GM19438 (cell line): ENCODE measurements around the gene SZRD1.
"Not testable (repeated sequence)": the region's sequence is repeated elsewhere in the genome, so short reads cannot be mapped to it uniquely, and the experiment has no call there.

Source experiments
- ATAC-seq: cut with Tn5 transposase; IDR thresholded peaks from one replicate; pipeline ENCODE4 v1.9.1; 2021; ENCODE audit warnings: low read depth; ENCODE audit not compliant: unreplicated experiment

SZRD1 gene, protein sequence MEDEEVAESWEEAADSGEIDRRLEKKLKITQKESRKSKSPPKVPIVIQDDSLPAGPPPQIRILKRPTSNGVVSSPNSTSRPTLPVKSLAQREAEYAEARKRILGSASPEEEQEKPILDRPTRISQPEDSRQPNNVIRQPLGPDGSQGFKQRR

DNA sequence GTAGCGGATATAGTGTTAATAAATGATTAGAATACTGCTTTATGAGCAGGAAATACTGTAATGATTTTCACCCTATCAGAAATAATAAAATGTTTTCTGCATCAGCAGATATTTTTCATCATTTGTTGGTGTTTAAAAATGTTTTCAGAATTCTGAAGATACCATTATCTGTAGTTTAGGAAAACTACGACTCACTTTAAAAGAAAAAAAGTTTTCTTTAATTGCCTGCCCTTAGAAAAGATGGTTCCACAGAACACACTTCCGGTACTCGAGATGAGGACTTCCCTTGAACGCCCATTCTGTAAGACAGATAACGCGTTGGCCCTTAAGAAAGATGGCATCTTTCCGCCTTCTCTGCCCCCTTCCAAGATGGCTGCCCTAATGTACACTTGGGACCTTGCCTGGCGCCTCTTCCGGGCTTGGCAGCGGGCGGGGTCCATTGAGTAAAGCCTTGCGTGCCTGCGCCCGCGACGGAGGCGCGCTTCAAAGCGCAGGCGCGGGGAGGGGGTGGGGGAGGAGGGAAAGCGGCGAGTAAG lies at the start of gene SZRD1:
TSS of gene SZRD1 (plus strand) at position 521 of the 536 bp plus-strand sequence. CDS start 16 bp downstream, outside the sequence.
- ATAC-seq, result peak; percentile 59

DNA sequence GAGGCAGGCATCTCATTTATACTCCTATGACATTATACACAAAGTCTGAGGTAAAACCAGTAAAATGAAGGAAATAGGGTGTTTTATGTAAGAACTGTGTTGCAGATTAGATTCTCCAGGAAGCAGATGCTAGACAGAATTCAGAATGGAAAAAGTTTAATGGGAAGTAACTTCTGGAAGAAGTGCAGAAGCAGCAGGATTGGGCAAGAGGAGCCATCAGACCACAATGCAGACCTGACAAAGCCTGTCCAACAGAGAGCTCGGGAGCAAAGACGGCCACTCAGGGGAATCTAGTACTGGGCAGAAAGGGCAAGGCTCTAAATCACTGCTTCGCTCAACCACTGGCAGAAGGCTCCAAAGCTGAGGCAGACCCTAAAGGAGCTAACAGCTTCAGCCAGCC lies 48.5 kb upstream of the SZRD1 start:
- ATAC-seq, result no peak

DNA sequence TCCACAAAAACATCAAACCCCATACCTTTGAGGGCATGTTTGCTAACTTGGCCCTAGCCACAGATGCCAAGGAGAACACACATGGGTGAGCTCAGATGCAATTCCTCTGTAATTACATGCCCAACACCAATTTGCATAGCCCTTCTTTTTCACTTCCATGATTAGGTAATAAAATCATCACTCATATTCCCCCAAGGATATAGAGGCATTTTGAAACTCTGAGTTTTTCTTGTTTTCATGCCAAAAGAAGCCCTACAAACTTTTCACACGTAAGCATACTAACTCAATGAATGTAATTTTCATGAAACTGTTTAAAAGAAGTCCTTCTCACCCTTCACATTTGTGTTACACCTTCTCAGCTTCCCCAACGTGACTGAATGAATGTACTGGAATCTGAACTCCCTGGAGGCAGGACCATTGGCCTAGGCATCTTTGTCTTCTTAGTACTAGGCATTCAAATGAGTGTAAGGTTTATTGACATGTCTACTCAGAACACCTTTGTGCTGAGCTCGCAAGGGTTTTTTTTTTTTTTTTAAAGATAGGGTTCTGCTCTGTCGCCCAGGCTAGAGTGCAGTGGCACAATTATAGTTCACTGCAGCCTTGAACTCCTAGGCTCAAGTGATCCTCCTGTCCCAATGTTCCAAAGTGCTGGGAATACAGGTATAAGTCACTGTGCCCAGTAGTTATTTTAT lies 45.7 kb upstream of the SZRD1 start:
- no peak for ATAC-seq

DNA sequence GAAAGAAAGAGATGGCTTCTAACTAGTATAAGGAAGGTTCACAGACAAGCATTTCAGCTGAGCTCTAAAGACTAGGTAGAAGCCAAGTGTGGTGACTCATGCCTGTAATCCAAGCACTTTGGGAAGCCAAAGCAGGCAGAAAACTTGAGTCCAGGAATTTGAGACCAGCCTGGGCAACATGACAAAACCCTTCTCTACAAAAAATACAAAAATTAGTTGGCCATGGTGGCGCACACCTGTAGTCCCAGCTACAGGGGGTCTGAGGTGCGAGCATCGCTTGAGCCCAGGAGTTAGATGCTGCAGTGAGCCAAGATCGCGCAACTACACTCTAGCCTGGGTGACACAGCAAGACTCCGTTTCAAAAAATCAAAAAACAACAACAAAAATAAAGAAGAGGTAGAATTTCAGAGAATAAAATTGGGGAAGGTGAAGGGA lies 42.6 kb upstream of the SZRD1 start:
- no peak for ATAC-seq

DNA sequence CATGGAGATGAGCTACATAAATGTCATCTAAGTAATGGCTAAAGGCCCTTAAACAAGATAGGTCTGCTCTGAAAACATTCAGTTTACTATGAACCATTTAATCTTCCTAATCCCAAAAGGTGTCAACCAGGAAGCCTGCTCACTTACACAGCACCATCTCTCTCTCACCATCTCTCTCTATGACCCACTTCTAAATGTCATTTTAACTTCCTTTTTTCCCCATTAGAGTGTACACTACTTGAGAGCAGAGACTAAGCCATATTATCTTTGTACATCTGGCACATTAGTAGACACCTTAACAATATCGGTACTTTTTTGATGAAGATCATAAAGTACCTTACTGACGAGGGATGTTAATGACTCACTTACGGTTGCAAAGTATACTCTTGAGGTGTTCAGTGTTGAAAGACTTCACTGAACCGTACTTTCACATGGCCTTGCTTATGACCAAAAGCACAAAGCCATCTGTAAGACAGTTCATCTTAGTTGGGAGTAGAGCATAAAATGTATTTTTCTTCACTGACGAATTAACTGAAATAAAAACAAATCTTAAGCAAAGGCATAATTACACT lies 40.1 kb upstream of the SZRD1 start:
- no peak for ATAC-seq

DNA sequence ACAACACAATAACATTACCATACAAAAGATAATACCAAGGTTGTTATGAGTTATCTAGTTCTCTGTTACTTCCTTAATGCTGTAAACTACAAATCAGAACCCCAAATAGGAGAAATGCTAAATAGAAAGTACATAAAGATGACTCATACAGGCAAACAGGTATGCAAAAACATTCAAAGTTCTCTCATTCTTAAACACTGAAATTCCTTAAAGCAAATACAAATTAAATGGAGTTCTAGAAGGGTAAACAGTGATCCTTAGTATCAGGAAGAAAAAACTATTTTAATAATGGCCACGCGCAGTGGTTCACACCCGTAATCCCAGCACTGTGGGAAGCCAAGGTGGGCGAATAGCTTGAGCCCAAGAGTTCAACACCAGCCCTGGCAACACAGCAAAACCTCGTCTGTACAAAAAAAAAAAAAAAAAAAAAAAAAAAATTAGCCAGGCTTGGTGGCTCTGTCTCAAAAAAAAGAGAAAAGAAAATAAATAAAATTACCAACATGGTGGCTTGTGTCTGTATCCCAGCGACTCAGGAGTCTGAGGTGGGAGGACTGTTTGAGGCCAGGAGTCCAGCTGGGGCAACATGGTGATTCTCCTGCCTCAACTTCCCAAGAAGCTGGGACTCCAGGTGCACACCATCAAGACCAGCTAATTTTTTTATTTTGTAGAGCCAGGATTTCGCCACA lies 32.2 kb upstream of the SZRD1 start:
- no peak for ATAC-seq

DNA sequence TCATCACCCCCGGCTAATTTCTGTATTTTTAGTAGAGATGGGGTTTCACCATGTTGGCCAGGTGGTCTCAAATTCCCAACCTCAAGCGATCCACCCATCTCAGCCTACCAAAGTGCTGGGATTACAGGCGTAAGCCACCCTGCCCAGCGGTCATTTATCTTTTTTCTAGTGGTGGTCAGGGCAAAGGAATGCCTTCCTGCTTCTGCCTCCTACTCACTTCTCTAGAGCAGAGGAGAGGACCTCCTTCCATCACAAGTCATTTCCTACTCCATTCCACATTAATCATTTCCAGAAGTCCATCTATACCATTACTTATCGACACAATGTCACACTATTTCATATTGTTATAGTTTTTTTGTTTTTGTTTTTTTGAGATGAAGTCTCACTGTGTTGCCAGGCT lies 28.1 kb upstream of the SZRD1 start:
- ATAC-seq, result no peak

DNA sequence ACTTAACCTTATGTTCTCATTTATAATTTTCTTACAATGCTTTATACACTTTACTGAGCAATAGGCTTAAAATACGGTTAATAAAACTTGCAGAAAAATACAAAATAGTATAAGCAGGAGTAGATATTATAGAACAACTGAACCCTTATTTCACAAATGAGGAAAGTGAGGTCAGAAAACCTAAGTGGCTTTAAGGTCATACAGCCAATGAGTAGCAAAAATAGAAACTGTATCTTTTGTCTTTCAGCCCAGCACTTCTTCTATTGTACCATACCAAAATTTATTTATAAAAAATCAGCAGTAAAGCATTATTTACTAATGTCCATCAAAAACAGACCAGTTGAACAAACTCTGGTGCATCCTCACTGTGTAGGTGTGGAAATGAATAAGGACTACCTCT lies 26.4 kb upstream of the SZRD1 start:
- ATAC-seq, result no peak

DNA sequence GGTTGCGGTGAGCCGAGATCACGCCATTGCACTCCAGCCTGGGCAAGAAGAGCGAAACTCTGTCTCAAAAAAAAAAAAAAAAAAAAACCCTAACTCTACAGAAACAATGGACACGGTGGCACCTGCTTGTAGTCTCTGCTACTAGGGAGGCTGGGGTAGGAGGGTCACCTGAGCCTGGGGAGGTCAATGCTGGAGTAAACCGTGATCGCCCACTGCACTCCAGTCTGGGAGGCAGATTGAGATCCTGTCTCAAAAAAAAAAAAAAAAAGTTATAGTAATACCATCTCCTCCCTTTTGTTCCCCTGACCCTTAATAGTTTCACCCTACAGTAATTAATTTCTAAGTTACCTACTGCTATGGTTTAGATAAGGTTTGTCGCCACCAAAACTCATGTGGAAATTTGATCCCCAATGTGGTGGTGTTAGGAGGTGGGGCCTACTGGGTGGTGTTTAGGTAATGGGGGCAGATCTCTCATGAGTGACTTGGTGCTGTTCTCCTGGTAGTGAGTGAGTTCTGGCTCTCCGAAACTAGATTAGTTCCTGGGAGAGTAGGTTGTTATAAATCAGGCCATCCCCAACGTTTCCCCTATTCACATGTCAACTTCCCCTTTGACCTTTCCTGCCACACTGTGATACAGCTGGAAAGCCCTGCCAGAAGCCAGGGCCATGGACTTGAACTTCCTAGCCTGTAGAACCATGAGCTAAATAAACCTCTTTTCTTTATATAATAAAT lies 24.5 kb upstream of the SZRD1 start:
- ATAC-seq, result no peak

DNA sequence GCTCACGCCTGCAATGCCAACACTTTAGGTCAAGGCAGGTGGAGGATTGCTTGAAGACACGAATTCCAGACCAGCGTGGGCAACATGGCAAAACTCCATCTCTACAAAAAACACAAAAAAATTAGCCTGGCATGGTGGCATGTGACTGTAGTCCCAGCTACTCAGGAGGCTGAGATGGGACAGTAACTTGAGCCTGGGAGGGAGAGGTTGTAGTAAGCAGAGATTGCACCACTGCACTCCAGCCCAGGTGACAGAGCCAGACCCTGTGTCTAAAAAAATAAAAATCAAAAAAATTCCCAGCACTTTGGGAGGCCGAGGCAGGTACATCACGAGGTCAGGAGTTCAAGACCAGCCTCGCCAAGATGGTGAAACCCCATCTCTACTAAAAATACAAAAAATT lies 23.8 kb upstream of the SZRD1 start:
- ATAC-seq, result not testable (repeated sequence)

DNA sequence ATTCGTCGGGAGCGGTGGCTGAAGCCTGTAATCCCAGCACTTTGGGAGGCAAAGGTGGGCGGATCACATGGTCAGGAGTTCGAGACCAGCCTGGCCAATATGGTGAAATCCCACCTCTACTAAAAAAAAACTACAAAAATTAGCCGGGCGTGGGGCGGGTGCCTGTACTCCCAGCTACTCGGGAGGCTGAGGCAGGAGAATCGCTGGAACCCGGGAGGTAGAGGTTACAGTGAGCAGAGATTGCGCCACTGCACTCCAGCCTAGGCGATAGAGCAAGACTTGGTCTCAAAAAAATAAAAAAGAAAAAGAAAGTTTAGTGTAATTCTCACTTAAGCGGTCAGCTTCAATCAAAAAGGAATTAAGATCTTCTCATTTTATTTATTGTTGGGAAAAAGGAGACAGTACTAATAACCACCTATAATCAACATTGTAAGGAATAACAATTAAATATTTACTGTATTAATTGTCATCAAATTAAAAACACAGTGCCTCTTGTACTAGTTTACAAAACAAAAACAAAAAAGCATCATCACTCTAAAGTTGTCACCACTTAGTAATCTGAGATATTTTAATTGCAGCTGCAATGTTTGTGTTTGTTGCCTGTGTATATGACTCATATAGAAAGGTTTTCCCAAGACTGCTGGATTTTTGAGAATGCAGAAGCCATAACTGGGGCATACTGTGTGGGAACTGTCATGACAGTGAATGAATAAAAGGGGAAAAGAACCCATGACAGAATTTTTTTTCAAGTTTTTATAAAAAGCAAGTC lies 18.4 kb upstream of the SZRD1 start:
- no peak for ATAC-seq

DNA sequence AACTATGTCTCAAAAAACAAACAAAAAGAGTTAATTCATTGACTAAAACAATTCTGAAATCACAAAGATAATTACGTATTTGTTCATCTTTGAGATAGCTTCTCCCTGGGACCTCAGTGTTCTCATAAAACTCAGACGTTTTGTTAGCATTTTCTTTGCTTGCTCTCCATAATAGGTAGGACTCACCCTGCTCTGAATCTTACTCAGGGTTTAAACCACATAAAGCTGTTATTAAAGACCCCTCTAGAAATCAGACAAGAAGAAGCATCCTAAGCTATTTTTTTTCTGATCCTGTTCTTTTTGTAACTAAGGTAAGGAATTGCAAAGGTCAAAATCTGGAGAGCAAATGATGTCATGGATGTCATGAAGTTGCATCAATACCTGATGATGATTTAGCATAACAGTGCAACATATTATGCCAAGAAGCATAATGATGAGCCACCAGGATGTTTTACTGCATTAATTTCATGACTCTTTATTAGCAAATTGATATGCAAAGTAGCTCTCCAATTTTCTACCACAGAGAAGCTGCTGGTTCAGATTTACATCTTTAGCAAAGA lies 17.1 kb upstream of the SZRD1 start:
- ATAC-seq, result no peak

DNA sequence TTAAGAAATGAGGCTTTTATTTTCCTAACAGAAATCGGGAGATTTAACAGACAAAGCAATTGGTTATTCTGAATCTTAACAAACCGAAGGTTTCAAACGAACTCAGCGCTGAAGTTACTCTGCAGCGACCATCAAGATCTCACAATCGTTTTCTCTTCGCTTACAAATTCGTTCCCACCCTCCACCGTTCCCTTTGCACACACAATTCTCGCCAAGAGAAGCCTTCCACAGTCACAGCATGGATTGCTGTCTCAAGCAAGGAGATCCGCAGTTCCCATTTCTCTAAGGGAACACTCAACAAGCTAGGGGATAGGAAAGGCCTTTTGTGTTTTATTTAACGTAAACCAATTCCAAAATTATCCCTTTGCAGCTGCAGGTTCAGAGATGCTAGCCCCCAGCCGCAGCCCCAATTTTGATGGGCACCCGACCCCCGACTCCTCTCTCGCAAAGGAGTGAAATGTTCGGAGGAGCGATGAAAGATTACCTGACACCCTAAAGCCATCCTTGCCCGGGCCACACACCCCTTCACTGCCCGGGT lies 15.5 kb upstream of the SZRD1 start:
- no peak for ATAC-seq

DNA sequence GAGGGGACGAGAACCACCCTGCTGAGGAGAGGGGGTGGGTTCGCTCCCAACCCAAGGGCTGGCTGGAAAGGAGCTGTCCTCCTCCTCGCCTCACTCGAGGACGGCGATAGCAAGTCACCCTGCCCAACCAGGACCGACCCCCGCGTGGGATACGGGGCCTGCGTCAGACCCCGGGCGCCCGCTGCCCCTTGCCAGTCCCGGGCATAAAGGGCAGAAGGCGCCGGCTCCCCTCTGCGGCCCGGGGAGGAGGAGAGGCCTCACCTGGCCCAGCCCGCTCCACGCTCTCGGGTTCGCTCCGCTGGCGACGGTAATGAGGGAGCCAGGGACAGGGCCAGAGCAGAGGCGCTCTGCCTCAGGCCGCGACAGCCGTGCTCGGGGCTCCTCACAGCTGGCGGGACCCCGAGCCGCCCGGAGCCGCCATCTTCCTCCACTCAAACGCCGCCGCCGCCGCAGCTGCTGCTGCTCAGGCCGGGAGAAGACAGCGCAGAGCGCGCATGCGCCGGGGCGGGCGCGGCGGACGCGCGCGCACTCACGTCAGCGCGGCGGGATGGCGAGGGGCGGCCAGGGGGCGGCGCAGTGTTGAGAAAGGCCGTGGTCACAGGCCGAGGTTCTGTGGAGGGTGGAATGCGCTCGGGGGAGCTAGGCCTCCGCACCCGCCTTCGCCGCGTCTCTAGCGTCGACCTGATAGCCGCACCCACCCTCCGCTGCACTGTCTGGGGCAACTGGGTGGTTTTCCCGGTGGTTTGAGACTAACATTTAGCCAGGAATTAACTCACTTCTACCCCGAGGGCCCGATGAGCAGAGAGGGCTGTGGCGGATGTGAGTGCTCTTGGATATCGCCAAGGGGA lies 14.8 kb upstream of the SZRD1 start, which contains the start of gene FBXO42:
TSS of gene FBXO42 (minus strand) at position 487 of the 848 bp plus-strand sequence. CDS start 37,062 bp downstream, outside the sequence.
- peak; percentile 79 for ATAC-seq

DNA sequence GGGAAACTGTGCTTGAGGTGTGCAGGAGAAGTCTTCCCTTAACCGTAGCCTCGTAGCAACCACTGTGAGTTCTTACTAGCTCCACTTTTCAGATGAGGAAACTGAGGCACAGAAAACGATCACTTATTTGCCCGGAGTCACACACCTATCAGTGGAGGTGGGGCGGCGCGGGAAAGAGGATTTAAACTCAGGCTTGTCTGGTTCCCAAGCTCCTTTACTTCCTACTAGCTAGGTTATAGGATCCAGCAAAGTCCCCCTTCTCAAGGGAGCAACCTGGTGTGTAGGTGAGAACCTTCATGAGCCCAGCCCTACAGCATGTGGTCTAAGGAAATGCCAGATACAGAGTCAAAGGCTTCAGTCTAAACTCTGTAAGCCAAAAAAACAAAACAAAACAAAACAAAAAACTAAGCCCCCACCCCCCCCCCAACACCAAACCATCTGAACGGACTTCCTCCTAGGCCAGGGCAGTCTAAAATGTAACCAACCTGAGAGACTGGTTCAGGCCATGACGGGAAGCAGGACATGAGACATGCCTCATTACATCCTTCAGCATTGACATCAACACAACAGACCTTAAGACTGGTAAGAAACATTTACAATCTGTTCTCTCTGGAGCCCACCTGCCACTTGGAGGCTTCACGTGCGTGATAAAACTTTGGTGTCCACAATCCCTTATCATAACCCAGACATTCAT lies 14.1 kb upstream of the SZRD1 start:
- ATAC-seq, result peak; percentile 6

DNA sequence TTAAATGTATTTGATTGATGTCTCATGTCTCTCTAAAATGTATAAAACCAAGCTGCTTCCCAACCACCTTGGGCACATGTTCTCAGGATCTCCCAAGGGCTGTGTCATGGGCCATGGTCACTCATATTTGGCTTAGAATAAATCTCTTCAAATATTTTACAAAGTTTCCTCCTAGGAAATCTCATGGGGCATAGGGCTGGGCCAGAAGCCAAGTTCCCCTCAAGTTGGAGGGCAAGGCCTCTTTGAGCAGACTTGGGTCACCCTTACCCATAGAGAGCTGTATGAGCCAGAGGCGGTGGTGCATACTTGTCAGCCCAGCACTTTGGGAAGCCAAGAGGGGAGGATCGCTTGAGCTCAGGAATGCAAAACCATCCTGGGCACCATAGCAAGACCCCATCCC lies 12.4 kb upstream of the SZRD1 start:
- ATAC-seq, result no peak

DNA sequence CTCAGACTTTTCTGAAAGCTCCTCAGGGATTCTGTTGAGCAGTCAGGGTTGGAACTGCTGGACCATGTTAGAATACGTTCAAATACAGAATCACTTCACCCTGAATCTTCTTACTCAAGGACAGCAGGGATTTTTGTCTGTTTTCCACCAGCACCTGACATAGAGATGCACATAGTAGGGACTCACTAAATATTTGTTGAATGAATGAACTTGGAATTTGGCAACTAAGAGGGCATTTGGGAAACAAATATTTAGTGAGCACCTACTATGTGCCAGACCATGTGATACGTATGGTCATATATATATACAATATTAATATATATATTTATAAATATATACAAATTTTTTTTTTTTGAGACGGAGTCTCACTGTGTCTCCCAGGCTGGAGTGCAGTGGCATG lies 10.2 kb upstream of the SZRD1 start:
- no peak for ATAC-seq

DNA sequence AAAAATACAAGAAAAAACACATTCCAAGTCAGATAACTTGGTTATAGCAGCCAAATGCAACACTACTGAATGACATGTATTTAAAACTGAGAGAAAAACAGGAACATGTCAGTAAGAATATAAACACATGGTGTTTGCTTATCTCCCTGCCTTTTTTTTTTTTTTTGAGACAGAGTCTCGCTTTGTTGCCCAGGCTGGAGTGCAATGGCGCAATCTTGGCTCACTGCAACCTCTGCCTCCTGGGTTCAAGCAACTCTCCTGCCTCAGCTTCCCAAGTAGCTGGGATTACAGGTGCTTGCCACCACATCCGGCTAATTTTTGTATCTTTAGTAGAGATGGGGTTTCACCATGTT lies 1.9 kb upstream of the SZRD1 start:
- not testable (repeated sequence) for ATAC-seq
